SIG-M5 (cell line): ENCODE results near the gene CDC42EP5.

Experiments used
- DNase-seq: peaks from one replicate; lab custom pipeline; 2025; lab: John Stamatoyannopoulos, UW

Gene CDC42EP5

DNA sequence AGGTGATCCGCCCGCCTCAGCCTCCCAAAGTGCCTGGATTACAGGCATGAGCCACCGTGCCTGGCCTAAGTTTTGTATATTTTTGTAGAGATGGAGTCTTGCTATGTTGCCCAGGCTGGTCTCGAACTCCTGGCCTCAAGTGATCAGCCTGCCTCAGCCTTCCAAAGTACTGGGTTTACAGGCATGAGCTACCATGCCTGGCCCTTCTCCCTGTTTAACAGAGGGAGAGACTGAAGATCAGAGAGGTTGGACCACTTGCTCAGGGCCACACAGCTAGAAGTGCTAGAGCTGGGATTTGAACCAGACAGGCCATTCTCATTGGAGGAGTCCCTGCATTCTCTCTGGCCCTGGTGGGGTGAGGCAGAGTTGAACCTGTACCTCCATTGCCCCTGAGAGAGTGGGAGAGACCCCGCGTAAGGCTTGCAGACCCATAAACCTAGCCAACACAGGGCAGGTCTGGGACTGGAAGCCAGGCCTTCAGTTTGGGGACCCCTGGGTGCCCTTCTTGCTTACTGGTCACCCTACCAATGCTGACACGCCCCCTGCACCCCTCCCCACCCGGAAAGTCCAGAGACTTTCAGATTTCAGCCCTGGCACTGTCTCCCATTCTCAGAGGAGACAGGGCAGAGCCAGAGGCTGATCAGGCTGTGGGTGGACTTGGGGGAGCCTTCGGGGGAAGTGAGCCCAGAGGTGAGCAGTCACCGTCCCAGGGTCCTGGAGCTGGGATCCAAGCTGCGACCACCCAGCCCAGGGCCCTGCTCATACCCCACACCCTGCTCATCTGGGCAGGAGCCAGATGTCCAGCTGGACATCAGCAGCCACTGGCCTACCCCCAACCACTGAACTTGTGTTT, 44.5 kb downstream of the CDC42EP5 start:
- DNase-seq: no peak

DNA sequence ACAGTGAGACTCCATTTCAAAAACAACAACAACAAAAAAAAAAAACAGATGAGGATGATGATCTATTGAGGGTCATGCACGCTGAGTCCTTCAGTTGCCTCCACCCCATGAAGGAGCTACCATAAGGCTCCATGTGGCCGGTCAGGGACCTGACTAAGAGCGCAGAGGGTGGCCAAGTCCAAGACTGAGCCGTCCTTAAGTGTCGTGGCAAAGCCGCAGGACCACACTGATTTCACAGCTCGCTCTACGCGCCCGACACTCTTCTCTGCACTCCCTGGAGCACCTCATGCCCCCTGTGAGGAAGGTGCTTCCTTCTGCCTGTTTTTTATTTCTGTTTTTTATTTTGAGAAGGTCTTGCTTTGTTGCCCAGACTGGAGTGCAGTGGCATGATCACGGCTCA, 45.5 kb downstream of the CDC42EP5 start:
- no peak for DNase-seq

DNA sequence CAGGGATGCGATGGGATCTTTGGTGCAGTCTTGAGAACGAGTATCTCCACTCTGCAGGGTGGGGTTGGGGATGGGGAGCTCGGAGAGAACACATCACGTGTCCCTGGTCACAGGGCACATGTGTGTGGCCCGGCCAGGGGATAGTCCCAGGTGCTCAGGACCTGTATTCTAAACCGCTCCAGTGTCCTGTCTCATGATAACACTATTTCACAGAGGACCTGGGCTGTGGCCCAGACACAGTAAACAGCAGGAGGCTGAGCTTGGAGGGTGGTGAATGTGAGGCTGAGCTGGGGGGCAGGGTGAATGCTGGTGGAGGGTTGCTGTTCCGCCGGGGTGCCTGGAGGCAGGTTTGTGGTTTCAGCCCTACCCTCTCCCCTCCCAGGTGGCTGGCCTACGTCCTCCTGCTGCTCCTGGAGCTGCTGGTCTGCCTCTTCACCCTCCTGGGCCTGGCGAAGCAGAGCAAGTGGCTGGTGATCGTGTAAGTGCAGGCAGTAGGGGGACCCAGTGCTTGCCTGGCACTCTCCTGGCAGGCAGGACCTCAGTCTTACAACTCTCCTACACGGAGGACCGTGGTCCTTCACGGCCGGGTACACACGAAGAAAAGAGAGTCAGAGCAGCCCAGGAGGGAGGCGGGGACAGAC, 46.7 kb downstream of the CDC42EP5 start:
- DNase-seq: no peak

DNA sequence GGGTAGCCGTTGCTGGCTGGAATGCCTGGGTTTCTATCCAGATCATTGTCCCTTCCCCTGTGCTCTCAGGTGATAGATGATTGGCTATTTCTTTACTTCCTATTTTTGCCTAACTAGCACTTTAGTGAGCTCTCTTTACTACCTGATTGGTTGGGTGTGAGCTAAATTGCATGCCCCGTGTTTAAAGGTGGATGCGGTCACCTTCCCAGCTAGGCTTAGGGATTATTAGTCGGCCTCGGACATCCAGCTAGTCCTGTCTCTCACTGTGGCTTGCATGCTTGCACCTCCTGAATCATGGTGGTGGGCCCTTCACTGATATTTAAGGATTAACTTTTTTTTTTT, 47.7 kb downstream of the CDC42EP5 start:
- DNase-seq: no peak

DNA sequence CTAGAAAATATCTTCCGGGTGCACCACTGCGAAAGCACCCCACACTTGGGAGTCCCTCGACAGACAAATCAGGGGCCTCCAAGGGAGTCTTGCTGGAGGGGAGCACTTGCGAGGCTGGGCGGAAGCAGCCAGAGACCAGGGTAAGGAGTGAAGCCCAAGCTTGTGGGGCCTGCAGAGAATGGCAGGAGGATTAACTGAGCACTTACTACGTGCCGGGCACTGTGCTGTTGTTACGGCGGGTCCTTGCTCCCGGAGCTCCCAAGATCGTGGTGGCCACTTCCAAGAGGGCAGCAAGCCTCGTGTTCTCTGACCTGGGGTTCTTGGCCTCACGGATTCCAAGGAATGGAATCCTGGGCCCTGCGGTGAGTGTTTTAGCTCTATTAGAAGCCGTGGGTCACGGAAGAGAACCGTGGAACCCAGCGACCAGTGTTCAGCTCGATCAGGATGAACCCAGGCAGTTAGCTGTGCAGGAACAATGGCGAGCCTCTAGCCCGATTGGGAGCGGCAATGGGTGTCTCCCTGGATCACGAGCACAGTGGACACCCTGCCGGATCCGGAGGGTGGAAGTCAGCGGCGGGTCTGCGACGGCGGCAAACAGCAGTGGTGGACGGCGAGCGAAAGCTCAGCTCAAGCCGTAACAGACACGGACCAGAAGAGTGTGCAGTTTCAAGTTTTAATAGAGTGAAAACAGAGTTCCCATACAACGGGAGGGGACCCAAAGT, 48.3 kb downstream of the CDC42EP5 start:
- DNase-seq: no peak

DNA sequence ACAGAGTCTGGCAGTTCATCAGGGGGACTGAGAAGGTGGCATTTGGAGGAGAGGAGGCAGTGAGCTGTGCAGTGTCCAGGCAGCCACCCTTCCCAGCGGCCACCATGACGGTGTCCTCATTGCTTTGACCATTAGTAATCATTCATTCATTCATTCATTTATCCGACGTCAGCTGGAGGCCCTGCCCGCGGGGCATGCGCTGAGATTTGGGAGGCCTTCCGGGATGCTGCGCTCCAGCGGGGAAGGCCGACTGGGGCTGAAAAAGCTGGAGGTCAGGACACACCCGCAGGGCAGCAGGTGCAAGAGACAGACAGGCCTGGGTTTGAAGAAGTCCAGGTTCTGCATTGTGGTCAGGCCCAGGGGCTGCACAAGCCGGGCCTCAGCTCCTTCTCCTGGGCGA, 48.9 kb downstream of the CDC42EP5 start:
- DNase-seq: no peak

DNA sequence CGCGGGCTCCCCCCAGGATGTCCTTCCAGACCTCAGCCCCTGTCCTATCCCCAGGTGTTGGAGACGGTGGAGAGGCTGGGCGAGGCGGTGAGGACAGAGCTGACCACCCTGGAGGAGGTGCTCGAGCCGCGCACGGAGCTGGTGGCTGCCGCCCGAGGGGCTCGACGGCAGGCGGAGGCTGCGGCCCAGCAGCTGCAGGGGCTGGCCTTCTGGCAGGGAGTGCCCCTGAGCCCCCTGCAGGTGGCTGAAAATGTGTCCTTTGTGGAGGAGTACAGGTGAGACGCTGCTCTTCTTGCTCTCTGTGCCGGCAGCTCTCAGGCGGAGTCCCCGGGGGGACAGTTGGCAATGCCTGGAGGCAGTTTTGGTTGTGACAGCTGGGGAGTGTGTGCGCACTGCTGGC, 51.0 kb downstream of the CDC42EP5 start:
- no peak for DNase-seq

DNA sequence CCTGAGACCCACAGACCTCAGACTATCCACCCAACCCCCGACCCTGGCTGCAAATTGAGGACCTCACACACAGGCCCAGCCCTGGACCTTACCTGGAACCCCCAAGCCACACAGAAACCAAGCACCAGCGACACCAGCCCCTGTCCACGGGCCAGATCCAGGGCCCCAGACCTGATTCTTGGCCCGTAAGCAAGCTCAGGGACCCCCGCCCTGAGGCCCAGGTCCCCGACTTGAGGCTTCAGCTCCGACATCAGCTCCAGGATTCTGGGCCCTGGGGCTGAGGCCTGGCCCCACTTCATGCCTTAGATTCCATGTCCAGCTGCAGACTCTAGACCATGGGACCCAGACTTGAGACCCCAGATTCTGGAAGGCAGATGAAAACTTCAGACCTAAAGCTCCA, 51.6 kb downstream of the CDC42EP5 start:
- no peak for DNase-seq

DNA sequence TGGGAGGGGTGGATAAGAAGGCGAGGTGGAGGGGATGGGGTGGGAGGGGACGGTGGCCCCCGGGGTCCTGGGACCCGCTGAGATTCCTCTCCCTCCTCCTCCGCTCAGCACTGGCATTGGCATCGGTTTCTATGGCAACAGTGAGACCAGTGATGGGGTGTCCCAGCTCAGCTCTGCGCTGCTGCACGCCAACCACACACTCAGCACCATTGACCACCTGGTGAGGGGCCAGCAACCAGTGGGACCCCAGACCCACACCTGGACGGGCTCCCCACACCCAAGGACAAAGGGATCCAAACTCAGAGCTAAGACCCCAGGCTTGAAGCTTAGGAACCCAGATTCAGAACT, 52.0 kb downstream of the CDC42EP5 start:
- DNase-seq: no peak

DNA sequence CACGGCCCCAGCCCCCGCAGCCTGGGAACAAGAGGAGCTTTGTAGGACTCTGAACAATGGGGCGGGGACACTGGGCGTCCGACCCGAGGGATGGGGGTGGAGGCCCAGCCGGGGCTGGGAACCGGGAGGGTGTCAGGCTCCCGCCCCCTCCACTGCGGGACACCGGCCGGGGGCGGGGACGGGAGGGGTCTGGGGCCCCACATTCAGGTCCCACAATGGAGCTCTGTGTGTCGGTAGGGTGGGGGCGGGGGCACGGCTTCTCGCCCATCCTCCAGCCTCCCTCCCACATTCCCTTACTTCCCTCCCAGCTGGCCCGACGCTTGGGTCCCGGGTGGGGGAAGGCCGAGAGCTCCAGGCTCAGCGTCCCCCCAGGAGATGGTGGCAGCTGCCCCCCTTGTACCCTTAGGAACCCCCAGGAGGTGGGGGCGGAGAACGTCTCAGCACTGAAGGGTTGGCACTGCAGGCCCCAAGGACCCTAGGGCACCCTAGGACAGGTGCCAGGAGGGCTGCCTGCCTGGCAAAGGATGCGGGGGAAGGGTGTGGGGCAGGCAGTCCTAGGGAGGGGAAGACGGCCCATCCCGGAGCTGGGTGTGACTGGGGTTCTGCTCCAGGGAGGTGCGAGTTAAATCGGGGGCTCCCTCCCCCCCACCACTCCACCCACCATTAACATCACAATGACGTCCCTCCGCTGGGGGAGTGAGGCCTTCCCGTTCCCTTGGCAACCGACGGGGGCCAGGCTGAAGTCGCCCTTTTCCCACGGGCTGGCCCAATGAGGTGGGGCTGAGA, 52.5 kb downstream of the CDC42EP5 start:
- DNase-seq: no peak

DNA sequence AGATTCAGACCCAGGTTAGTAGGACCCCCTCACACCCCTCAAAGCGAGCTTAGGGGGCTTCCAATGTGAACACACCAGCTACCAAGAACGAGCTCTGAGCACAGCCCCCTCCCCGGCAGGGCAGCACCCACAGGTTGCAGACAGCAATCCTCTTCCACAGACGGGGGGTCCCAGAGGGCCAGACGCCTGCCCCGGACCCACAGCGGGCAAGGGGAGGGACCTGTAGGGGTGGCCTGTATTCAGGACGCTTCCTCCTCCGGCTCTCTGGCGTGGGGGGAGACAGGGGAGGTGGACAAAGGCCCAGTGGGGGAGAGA, 53.1 kb downstream of the CDC42EP5 start:
- no peak for DNase-seq

DNA sequence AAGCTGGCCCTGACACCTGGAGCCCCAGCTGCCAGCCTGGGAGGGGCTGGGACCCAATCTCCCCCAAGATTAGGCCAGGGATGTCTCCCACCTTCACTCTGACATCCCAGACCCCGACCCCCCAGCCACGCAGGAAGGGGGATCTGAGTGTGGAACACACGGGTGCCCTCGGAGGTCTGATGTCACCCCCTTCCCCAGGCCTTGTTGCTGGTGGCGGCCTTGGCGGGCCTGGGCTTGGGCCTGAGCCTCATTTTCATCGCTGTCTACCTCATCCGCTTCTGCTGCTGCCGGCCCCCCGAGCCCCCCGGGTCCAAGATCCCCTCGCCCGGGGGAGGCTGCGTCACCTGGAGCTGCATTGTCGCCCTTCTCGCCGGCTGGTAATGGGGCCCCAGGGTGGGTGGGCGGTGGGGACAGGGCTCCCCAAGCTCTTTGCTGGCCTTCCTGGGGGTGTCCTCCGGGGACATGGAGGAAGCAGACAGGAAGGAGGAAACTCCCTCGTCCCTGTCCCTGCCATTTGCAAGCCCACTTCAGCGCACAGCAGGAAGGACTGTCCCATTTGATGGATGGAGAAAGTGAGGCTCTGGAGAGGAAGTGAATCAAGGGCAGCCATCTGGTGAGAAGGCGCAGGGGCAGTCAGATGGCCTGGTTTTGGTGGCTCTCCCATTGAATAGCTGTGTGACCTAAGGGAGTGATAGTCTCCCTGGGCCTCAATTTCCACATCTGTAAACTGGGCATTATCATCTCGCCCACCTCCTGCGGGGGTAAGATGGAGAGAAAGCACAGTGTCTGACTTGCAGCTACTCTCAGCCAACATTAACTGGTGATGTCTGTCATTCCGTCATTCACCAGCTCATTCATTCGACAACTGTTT, 53.9 kb downstream of the CDC42EP5 start:
- no peak for DNase-seq

DNA sequence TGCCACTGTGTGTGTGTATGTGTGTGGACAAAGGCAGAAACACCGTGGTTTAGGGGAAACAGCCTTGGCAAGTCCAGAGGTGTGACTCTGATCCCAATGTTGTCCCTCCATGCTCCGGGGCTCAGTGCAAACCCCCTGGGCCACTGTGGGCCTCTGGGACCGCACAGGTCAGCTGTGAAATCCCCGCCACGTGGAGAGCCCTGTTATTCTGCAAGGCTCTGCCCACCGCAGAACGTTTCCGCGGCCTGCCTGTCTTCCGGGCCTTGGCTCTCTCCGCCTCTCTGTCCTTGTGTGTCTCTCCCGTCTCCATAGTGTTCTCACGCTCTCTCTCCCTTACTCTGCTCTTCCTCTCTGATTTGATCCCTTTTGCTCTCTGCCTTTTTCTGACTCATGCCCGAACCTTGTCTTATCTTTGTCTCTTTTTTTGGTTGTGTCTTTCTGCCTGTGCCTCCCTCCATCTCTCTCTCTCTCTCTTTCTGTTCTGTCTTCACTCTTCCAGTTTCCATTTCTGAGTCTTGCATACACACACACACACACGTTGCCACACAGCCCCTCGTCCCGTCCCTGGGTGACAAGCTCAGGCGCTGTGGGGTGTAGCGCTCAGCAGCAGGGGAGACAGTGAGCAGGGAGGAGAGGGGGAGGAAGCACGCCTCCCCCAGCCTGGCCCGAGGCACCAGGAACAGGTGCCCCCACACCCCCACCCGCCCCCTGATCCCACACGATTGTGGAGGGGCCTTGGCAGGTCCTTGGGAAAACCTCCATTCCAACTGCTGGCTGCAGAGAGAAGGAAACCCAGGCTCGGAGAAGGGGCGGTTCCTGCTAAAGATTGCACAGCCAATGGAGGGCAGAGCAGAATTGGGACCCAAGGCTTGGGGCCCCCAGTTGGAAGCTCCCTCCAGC, 54.8 kb downstream of the CDC42EP5 start:
- no peak for DNase-seq

DNA sequence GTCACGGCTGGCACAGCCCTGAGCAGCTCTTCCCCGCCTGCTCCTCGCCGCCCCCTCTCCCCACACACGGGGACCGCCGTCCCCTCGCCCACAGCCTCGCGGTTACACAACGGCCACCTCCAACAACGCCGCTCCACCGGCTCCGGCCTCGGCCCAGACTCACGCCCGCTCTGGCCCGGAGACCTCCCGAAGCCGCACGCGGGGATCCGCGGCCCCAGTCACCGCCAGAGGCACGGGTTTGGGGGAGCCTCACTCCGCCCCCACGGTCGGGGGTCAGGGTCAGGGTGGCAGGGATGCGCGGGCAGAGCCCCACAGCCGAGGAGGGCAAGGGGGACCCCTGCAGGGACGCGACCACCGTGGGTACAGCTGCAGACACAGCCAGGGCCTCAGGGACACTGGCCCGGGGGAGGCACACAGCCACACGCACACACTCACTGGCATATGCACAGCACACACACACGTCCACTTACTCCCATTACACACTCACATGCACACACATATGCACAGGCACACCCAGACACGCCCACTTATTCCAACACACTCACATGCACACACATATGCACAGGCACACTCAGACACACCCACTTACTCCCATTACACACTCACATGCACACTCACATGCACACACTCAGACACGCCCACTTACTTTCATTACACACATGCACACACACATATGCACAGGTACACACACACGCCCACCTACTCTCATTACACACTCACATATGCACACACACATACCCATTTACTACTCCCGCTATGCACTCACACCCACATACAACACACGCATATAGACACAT, 56.2 kb downstream of the CDC42EP5 start:
- no peak for DNase-seq

DNA sequence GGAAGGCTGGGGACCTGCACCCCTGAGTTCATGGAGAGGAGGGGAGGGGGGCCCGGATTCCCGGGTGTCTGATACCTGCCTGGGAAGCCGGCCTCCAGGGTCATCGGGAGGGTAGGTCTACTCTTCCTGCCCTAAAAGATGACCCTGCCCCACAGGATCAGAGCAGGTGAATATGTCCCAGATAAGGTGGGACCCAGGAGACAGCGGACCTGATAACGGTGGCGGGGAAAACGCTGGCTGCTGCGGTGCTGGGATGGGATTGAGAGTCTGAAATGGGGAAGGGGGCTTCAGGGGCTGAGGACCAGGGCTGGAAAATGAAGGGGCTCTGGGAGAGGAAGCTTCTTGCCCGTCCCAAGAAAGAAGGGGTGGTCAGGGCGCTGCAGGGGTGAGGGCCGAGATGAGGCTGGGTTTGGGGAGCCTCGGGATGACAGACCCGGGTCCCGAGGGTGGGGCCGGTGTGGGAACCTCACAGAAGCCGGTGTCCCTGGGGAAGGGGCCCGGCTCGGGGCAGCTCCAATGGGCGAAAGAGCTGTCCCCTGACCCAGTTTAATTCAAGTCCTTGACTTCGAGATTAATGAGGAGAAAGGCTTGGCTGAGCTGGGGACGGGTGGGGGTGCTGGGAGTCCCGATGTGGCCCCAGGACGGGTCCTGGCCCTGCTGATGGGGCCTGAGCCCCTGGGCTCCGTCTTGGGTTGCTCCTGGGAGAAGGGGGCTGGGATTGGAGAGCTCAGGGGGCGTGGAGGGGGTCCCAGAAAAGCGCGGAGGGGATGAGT, 57.0 kb downstream of the CDC42EP5 start:
- DNase-seq: no peak

DNA sequence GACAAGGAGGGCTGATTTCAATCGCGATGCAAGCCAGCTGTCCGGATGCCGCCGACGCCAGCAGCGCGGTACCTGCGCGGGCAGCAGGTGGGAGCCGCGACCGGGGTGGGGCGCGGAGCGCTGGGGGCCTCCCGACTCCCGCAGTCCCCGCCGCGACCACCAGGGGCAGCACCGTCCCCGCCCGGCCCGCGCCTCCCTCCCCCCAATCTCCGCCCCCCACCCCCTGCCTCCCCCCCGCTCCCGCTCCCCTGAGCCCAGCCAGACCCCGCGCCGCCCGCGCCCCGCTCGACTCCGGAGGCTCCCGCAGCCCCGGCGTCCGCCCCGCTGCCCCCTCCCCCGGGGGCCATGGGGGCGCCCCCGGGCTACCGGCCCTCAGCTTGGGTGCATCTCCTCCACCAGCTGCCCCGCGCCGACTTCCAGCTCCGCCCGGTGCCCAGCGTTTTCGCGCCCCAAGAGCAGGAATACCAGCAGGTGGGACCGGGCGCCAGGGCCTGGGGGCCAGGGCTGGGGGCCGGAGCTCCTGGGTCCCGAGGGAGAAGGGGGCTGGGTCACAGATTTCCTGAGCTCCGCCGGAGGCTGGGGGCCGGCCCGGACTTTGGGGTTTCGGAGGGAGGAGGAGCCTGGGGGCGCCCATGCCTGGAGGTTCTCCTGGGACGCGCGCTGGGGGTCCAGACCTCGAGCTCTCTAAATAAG, 57.7 kb downstream of the CDC42EP5 start, which contains the start of gene TTYH1:
TSS of gene TTYH1 (plus strand) at position 257 of the 693 bp plus-strand sequence. CDS start at position 346, 89 bp downstream.
- DNase-seq: no peak
